SH-SY5Y (cell line): ENCODE measurements around the gene NR5A2.

Experiments used
- GATA2 ChIP-seq: IDR thresholded peaks from 2 replicates; pipeline ENCODE4 v1.6.1; 2011; ENCODE audit warnings: mild to moderate bottlenecking, low read depth, low read length
- GATA3 ChIP-seq: IDR thresholded peaks from 2 replicates; pipeline ENCODE4 v1.6.1; 2011; ENCODE audit warnings: low read depth, mild to moderate bottlenecking, low read length, moderate library complexity

DNA sequence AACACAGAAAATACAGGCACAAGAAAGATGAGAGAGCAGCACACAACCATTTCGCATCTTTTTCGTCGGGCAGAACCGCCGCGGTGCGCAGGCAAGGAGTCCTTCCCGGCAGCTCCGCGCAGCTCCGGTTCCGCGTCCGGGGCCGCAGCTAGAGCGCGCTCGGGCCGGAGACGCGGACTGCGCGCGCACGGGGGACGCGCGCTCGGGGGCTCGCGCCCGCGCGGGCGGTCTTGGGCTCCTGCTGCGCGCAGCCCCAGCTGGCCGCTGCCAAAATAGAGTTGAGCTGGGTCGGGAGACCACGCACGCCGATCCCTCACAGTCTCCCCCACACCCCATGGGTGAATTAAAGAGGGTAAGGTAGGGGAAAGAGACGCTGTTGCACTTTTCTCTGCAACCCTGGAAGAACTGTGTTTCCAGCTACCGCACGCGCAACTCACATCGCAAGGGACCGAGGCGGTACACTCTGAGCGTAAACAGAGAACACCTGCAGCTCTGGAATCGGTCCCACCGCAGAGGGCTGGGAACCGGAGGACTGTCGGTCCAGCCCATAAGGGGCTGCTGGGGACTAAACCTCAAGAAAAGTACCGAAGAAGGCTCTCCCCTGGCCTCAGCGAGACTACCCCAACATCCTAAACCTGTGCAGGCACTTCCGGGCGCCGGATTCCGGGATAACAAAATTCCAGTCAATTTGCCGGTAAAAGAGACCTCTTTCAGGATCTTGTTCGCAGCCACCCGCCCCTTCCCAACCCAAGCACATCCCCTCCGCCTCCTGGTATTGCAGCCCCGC, 1.7 kb downstream of the NR5A2 start:
- TF ChIP-seq GATA3 (no peak), GATA2 (no peak)
